ENCODE measurements around the gene MFN2.
"Not testable (repeated sequence)": the region's sequence is repeated elsewhere in the genome, so short reads cannot be mapped to it uniquely, and the experiment has no call there.

MFN2 gene

DNA sequence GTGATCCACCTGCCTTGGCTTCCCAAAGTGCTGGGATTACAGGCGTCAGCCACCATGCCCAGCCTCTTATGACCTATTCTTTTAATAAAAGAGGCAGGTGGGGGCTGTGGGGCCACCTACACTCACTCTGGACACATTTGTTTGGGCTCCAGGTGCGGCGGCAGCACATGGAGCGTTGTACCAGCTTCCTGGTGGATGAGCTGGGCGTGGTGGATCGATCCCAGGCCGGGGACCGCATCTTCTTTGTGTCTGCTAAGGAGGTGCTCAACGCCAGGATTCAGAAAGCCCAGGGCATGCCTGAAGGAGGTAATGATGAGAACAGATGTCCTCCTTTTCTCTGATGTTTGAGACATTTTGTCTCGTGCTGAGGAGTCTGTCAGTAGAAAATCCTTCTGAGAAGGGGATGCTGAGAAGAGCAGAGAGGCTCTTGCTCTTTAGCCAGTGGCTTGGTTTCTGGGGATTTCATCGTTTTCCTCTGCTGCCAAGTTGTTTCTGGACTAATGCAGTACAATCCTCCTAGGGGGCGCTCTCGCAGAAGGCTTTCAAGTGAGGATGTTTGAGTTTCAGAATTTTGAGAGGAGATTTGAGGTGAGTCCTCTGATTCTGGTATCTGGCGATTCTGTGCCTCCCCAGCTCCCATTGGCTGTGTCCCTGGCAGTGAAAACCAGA is 21.1 kb downstream of the MFN2 start:
- DNase-seq, result peak; percentile 10

DNA sequence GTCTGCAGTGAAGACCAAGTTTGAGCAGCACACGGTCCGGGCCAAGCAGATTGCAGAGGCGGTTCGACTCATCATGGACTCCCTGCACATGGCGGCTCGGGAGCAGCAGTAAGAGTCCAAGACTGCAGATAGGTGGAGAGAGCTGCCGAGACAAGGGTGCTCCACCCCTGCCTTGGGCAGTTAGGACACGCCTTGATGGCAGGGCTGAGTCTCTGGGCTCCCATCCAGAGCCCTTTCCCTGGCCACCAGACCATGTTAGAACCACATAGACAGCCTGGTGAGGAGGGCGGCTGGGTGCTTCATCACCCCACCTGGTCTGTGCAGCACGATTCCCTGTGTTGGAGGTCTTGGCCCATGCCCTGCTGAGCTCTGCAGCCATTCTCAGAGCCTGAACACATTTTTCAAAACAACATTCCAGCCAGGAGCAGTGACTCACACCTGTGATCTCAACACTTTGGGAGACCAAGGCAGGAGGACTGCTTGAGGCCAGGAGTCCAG is 21.8 kb downstream of the MFN2 start:
- no peak for DNase-seq

- no peak for DNase-seq
Measured at GRCh38 chr1:12003762-12004161, 23.5 kb downstream of the MFN2 start.

- no peak for DNase-seq
Measured at GRCh38 chr1:12005488-12006166, 25.4 kb downstream of the MFN2 start.

DNA sequence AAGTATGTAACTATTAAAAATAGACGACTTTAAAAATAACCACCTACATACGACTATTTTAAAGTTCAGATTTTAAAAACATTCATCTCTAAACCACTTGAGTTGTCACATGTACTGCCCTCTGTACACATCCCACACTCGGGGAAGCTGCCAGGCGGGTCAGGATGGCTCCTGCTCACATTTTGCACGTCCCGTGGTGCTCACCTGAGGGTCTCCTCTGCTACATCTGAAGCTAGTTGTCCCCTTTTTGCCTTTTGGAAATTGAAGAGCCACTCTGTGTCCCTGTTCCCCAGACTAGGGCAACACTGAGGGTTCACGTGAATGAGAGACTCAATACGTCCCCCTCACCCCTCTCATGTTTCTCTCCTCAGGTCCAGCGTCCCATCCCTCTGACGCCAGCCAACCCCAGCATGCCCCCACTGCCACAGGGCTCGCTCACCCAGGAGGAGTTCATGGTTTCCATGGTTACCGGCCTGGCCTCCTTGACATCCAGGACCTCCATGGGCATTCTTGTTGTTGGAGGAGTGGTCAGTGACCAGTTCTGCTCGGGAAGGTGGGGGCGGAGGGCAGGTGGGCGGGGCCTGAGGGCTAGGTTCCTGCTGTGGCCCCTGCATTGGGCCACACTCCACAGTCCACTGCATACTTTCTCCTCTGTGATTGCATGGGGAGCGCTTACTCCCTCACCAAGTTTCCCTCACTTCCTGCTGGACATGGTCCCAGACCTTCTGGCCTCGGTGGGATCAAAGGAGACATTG is 26.1 kb downstream of the MFN2 start:
- no peak for DNase-seq

GRCh38 chr1:12007204-12007603 is 27.0 kb downstream of the MFN2 start:
- no peak for DNase-seq

- DNase-seq, result not testable (repeated sequence)
Measured at GRCh38 chr1:12008355-12008754, 28.1 kb downstream of the MFN2 start.

GRCh38 chr1:12009318-12009947 is 29.2 kb downstream of the MFN2 start:
- DNase-seq, result no peak

DNA sequence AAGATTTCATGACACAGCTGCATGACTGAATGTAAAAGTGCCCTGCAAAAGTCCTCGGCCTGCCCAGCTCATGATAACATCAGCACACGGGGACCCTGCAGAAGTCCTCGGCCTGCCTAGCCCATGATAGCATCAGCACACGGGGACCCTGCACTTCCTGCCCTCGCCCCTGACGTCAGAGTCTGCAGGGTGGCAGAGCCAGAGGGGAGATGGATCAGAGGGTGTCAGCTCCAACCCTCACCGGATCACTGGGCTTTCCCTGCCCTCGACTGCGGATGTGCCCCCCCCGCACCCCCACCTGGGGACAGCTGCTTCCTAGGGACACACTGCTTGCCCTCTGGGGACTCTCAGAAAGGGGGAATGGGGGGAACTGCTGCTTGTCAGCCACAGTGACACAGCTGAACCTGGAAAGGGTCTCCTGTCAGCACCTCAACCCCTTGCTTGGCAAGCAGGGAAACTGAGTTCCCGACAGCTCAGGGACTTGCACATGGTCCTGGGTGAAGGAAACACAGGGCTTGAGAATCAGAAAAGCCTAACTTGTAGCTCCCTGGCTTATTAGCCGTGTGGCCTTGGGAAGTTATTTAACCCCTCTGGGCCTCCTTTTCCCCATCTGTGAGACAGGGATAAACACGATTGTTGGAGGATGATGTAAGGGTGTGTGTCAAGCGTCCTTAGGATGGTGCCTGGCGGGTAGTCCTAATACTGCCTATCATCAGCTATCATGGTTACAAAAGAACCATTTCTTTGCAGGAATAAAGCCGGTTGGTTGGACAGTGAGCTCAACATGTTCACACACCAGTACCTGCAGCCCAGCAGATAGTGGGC is 30.7 kb downstream of the MFN2 start:
- no peak for DNase-seq

GRCh38 chr1:12011998-12012397 is 31.8 kb downstream of the MFN2 start:
- DNase-seq, result no peak

DNA sequence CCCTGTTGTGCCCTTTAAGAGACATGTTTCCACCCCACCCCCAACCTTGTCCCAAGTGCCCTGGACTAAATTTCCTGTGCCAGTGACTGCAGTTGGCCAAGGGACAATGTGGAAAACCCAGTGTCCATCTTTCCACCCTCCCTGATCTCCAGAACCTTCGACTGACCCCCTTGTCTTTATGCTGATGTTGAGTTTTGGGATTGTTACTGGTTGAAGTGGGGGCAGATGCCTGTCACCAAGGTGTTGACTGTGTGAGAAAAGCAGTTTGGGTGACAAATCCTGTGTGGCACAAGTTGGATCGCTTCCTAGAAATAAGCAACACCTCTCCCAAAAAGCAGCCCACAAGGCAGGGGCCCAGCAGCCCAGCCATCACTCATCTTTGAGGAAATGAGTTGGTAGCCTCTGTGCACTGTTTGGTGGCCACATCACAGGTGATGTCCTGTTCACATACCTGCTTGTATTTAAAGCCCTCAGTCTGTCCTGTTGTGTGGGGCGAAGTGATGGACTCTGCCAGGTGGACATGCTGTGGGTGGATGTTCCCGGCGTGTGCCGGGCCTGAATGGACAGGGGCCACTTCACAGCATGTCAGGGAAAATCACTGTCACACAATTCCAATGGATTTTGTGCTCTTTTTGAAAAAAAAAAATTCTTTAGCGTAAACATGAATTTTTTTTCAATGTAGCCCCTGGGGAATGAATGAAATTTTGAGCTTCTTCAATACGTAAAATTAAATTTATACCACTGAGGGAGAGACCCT is 32.5 kb downstream of the MFN2 start:
- DNase-seq, result no peak

DNA sequence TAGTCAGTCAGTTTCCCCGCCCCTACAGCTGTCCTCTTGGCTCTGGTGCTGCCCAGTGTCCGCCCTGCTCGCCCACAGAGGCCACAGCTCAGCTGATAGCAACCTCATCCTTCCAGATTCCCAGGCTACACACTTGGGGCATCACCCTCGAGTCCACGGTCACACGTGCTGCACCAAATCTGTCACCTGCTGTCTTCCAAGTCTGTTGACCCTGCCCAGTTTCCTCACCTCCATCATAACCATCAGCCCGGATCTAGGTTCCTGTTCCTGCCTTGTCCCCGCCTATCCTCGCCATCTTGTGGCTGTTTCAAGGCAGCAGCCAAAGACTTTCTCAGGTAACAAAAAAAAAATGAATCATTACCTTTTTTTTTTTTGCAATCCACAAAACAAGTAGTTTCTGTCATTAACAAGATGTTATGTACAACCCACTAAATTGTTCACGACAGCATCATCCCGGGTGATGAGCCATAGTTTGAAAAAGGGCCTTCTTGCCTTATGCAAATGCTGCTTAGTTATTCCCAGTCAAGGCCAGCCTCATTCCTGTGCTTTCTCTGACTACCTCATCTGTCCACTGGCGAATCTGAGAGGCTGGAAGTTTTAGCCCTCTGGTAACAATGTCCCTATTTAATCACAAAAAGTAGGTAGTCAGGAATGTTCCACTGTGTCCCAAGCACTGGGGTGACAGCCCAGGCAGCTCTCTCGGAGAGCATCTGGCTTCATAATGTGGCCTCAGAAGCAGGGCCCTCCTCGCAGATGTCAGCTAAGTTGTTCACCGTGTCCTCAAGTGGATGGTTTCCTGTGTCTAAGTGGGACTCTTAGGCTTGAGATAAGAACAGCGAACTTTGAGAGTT is 34.1 kb downstream of the MFN2 start:
- no peak for DNase-seq

- no peak for DNase-seq
Measured at GRCh38 chr1:12015001-12015491, 34.8 kb downstream of the MFN2 start.

DNA sequence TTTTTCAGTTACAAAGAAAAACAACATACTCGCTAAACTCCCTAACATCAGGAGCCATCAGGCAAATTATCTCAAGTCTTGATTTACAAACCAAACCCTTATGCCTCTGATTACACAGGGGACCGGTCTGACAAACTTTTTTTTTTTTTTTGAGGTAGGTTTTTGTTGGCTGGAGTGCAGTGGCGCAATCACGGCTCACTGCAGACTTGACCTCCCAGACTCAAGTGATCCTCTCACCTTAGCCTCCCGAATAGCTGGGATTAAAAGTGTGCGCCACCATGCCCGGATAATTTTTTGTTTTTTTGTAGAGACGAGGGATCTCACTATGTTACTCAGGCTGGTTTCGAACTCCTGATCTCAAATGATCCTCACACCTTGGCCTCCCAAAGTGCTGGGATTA is 35.3 kb downstream of the MFN2 start:
- DNase-seq, result no peak

DNA sequence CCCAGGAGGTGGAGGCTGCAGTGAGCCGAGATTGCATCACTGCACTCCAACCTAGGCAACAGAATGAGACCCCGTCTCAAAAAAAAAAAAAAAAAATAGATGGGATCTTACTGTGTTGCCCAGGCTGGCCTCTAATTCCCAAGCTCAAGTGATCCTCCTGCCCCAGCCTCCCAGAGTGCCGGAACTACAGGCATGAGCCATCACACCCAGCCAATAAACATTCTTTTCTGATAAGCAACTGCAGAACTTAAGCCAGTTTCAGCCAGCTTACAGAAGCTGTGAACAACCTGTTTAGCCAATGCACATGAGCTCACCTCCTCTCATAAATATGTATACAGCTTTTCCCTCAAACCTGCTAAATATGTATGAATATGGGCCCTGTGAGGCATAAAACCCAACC is 35.9 kb downstream of the MFN2 start:
- DNase-seq, result no peak

GRCh38 chr1:12019858-12020509 is 39.7 kb downstream of the MFN2 start:
- DNase-seq, result peak; percentile 8

DNA sequence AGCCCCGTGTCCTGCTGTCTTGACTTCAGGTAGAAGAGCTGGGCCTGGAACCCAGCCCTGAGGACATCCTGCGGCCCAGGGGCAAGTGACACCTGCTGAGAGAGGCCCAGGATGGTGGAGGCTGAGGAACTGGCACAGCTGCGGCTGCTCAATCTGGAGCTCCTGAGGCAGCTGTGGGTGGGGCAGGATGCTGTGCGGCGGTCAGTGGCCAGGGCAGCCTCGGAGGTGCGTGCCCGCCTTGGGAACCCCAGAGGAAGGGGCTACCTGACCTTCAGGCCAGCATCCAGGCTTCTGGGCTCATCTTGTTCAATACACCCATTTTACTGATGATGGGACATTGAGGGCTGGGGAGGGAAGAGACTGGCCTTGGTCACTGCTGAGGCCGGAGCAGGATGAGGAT is 41.4 kb downstream of the MFN2 start:
- no peak for DNase-seq

- DNase-seq, result no peak
Measured at GRCh38 chr1:12022036-12022435, 41.8 kb downstream of the MFN2 start.

DNA sequence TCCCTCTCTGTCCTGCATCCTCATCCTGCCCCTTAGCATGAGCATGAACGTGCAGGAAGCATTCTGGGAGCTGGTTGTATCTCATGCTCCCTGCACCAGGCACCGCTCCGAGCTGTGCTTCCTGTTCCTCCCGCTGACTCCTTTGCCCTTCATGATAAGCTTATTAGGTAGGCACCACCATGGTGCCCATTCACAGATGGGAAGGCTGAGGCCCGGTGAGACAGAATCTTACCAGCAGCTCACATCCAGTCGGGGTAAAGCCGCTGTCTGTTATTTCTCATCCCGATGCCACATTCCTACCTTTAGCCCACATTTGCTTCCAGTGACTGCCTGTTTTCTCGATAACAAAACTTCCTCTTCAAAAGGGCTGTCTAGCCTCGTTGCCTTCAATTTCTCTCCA is 46.3 kb downstream of the MFN2 start:
- no peak for DNase-seq

- DNase-seq, result no peak
Measured at GRCh38 chr1:12028248-12028647, 48.0 kb downstream of the MFN2 start.

Data from T-helper 9 cell (primary cell).